GM19238 (cell line): ENCODE data around the gene AZGP1.
A peak's percentile ranks its signal among the peaks of the same experiment; 100 is the strongest.
"Not testable (repeated sequence)": the region's sequence is repeated elsewhere in the genome, so short reads cannot be mapped to it uniquely, and the experiment has no call there.

Source experiments
- DNase-seq: peaks from one replicate; pipeline ENCODE4 v3.0.0; 2011; ENCODE audit warnings: low spot score; ENCODE audit not compliant: insufficient read length

Gene AZGP1

GRCh38 chr7:99952649-99953048, 23.2 kb downstream of the AZGP1 start:
- not testable (repeated sequence) for DNase-seq

GRCh38 chr7:99950819-99951218, 25.0 kb downstream of the AZGP1 start:
- DNase-seq: not testable (repeated sequence)

- no peak for DNase-seq
These were observed 26.1 kb downstream of the AZGP1 start for GRCh38 chr7:99949645-99950228.

GRCh38 chr7:99947608-99948007, 28.2 kb downstream of the AZGP1 start:
- DNase-seq: no peak

GRCh38 chr7:99944497-99945070, 31.2 kb downstream of the AZGP1 start:
- DNase-seq: no peak

- no peak for DNase-seq
These were observed 32.0 kb downstream of the AZGP1 start for GRCh38 chr7:99943641-99944496.

GRCh38 chr7:99938296-99938695, 37.5 kb downstream of the AZGP1 start:
- no peak for DNase-seq

GRCh38 chr7:99935009-99935408, 40.8 kb downstream of the AZGP1 start:
- not testable (repeated sequence) for DNase-seq

- no peak for DNase-seq
These were observed 45.5 kb downstream of the AZGP1 start for GRCh38 chr7:99930376-99930775.

GRCh38 chr7:99929730-99930053, 46.1 kb downstream of the AZGP1 start:
- no peak for DNase-seq

GRCh38 chr7:99928994-99929729, 46.7 kb downstream of the AZGP1 start, which contains the start of gene GJC3:
Gene GJC3 (minus strand): TSS chr7:99929620. CDS start chr7:99929620, 0 bp downstream.
- DNase-seq: peak; percentile 31

- DNase-seq: no peak
These were observed 47.6 kb downstream of the AZGP1 start for GRCh38 chr7:99928188-99928587.

GRCh38 chr7:99927536-99927935, 48.3 kb downstream of the AZGP1 start:
- DNase-seq: no peak

- no peak for DNase-seq
These were observed 49.5 kb downstream of the AZGP1 start for GRCh38 chr7:99926321-99926720.

GRCh38 chr7:99923200-99923599, 52.6 kb downstream of the AZGP1 start:
- DNase-seq: no peak

- DNase-seq: no peak
These were observed 55.7 kb downstream of the AZGP1 start for GRCh38 chr7:99920149-99920548.

GRCh38 chr7:99919814-99920112, 56.1 kb downstream of the AZGP1 start:
- no peak for DNase-seq

GRCh38 chr7:99918959-99919813, 56.6 kb downstream of the AZGP1 start, which contains the start of gene TRIM4:
Gene TRIM4 (minus strand): TSS chr7:99919530. CDS start chr7:99919401, 129 bp downstream.
- peak; percentile 95 for DNase-seq
